Measurements from ENCODE around the gene RBM10. TPM values are rescaled to one million over a fixed set of nuclear protein-coding genes. Genes with fewer than 3 reads are reported as not detected.

Gene RBM10
- total and polyA plus RNA-seq, 2 donors (not counting 1 experiment from before 2014, with no cell fraction given), result 48.7 to 51.6 TPM

- ChIA-PET POLR2A (no interaction called here), CTCF (interaction anchor here (0.6 kb wide), 1 partner anchor 245 kb away, joined by 3 read pairs; no protein-coding TSS in a partner anchor)
- TF ChIP-seq CTCF (IDR thresholded peaks at IDR 0.05) (no peak), EZH2 (IDR thresholded peaks at IDR 0.05; ENCODE audit: borderline replicate concordance, insufficient read depth, low read depth, low read length, poor library complexity, severe bottlenecking) (no peak)
- intact Hi-C loops (cut with micrococcal nuclease), result no loop called here
- no peak overlapping the region for H3K4me3 ChIP-seq (ENCODE audit: control extremely low read depth in 1 of 5, extremely low read depth in 1 of 5, insufficient read depth in 1 of 5, low read depth in 2 of 5, low read length in 4 of 5)
- H2AFZ ChIP-seq (ENCODE audit: insufficient read depth, low read depth, low read length, poor library complexity, severe bottlenecking), result no peak overlapping the region
- 100% methylated on average over 6 of the region's 16 CpGs for WGBS (ENCODE audit: insufficient coverage)
- ATAC-seq (ENCODE audit: low read depth) (no peak), DNase-seq (no peak)
- Mint-ChIP-seq H3K9me3 (ENCODE audit: insufficient read depth) (no peaks in the 10 kb centered on the region), H3K27me3 (no peaks in the 10 kb centered on the region), H3K4me1 (peaks cover 9% of the 10 kb centered on the region), H3K27ac (no peak overlapping the region), H3K4me3 (no peak overlapping the region)
- H4K20me1 ChIP-seq (ENCODE audit: control insufficient read depth, insufficient read depth, low read length, poor library complexity, severe bottlenecking), result peaks cover 11% of the 10 kb centered on the region
- H3K79me2 ChIP-seq (ENCODE audit: control insufficient read depth, insufficient read depth, low read length), result peaks cover 75% of the 10 kb centered on the region
- no peak overlapping the region for H3K9ac ChIP-seq (ENCODE audit: low read length)
- H3K36me3 ChIP-seq (replicated peaks in 1 of 2; ENCODE audit: control extremely low read depth in 1 of 2, control insufficient read depth in 1 of 2, extremely low read depth in 1 of 2, insufficient read depth in 2 of 2, low read length in 1 of 2), result peaks cover 0 to 24% of the 10 kb centered on the region in 2 experiments
- H3K27ac ChIP-seq (ENCODE audit: low read length in 2 of 2), result no peak overlapping the region
- no peak overlapping the region for H3K4me2 ChIP-seq (replicated peaks; ENCODE audit: low read depth, low read length, poor library complexity, severe bottlenecking)
- H3K9me3 ChIP-seq (ENCODE audit: control extremely low read depth in 1 of 3, control insufficient read depth in 2 of 3, insufficient read depth in 1 of 3, low read length in 2 of 3), result no peaks in the 10 kb centered on the region
- no peaks in the 10 kb centered on the region for H3K4me1 ChIP-seq (ENCODE audit: control insufficient read depth in 2 of 2, insufficient read depth in 2 of 2, low read length in 2 of 2)
- H3K27me3 ChIP-seq (replicated peaks in 1 of 4; ENCODE audit: control extremely low read depth in 1 of 4, control insufficient read depth in 3 of 4, insufficient read depth in 4 of 4, low read length in 3 of 4), result no peaks in the 10 kb centered on the region
Measured at GRCh38 chrX:47158131-47158530, 13.1 kb downstream of the RBM10 start.

- no peak overlapping the region for H3K9ac ChIP-seq (ENCODE audit: low read length)
- ATAC-seq (ENCODE audit: low read depth), result no peak
- TF ChIP-seq CTCF (IDR thresholded peaks at IDR 0.05) (no peak), EZH2 (IDR thresholded peaks at IDR 0.05; ENCODE audit: borderline replicate concordance, insufficient read depth, low read depth, low read length, poor library complexity, severe bottlenecking) (no peak)
- H3K4me3 ChIP-seq (ENCODE audit: control extremely low read depth in 1 of 5, extremely low read depth in 1 of 5, insufficient read depth in 1 of 5, low read depth in 2 of 5, low read length in 4 of 5), result no peak overlapping the region
- H3K27ac Mint-ChIP-seq, result no peak overlapping the region
- CTCF ChIA-PET, result interaction anchor here (0.6 kb wide), 1 partner anchor 246 kb away, joined by 3 read pairs; no protein-coding TSS in a partner anchor
- peaks cover 11% of the 10 kb centered on the region for H4K20me1 ChIP-seq (ENCODE audit: control insufficient read depth, insufficient read depth, low read length, poor library complexity, severe bottlenecking)
- POLR2A ChIA-PET, result no interaction called here
- H3K27ac ChIP-seq (ENCODE audit: low read length in 2 of 2), result no peak overlapping the region
- H3K4me2 ChIP-seq (replicated peaks; ENCODE audit: low read depth, low read length, poor library complexity, severe bottlenecking), result no peak overlapping the region
- H3K27me3 Mint-ChIP-seq, result no peaks in the 10 kb centered on the region
- no peaks in the 10 kb centered on the region for H3K9me3 Mint-ChIP-seq (ENCODE audit: insufficient read depth)
- intact Hi-C loops (cut with micrococcal nuclease), result no loop called here
- H3K4me1 Mint-ChIP-seq, result peaks cover 9% of the 10 kb centered on the region
- H3K9me3 ChIP-seq (ENCODE audit: control extremely low read depth in 1 of 3, control insufficient read depth in 2 of 3, insufficient read depth in 1 of 3, low read length in 2 of 3), result no peaks in the 10 kb centered on the region
- no peaks in the 10 kb centered on the region for H3K4me1 ChIP-seq (ENCODE audit: control insufficient read depth in 2 of 2, insufficient read depth in 2 of 2, low read length in 2 of 2)
- no peak overlapping the region for H2AFZ ChIP-seq (ENCODE audit: insufficient read depth, low read depth, low read length, poor library complexity, severe bottlenecking)
- no peak for DNase-seq
- no peak overlapping the region for H3K4me3 Mint-ChIP-seq
- WGBS (ENCODE audit: insufficient coverage), result no CpG with 5 or more reads among the region's 5 CpGs
- H3K27me3 ChIP-seq (replicated peaks in 1 of 4; ENCODE audit: control extremely low read depth in 1 of 4, control insufficient read depth in 3 of 4, insufficient read depth in 4 of 4, low read length in 3 of 4), result no peaks in the 10 kb centered on the region
- peaks cover 0 to 24% of the 10 kb centered on the region in 2 experiments for H3K36me3 ChIP-seq (replicated peaks in 1 of 2; ENCODE audit: control extremely low read depth in 1 of 2, control insufficient read depth in 1 of 2, extremely low read depth in 1 of 2, insufficient read depth in 2 of 2, low read length in 1 of 2)
- H3K79me2 ChIP-seq (ENCODE audit: control insufficient read depth, insufficient read depth, low read length), result peaks cover 72% of the 10 kb centered on the region
Measured at GRCh38 chrX:47158781-47159180, 13.8 kb downstream of the RBM10 start.
